Panc1 (cell line): ENCODE measurements around the gene NDUFV3. TPM values are rescaled to one million over a fixed set of nuclear protein-coding genes. Genes with fewer than 3 reads are reported as not detected.

ENCODE experiments used
- ATAC-seq: fragments of 200-7000 bp; cut with Tn5 transposase; 2 replicates; pipeline ENCODE4 v1.9.1; 2020; ENCODE audit warnings: mild to moderate bottlenecking, moderate library complexity
- BruUV-seq: library from RNA; stranded (reverse); fragments of 400-500 nt; replicated peaks from 2 replicates; lab custom pipeline; 2021; lab: Mats Ljungman, UMichigan
- CTCF ChIA-PET: fragments of 300-600 bp; sonication (Branson Sonifier 250); formaldehyde crosslinking; loops from one replicate; lab custom pipeline; 2022; ENCODE audit warnings: antibody characterized with exemption; lab: Charles Lee
- POLR2A ChIA-PET: fragments of 300-600 bp; sonication (Branson Sonifier 250); formaldehyde crosslinking; loops from one replicate; lab custom pipeline; 2022; ENCODE audit warnings: antibody characterized with exemption; lab: Charles Lee
- DNase-seq: peaks from one replicate; pipeline ENCODE4 v3.0.0-alpha.2; 2010; ENCODE audit warnings: low read depth, low spot score
- H3K27ac ChIP-seq: 2 replicates; pipeline ENCODE4 v1.5.1; 2011; ENCODE audit warnings: mild to moderate bottlenecking, low read length, inconsistent platforms
- H3K27me3 ChIP-seq: fragments of 200-500 bp; sonication (Bioruptor generic); 2 replicates; pipeline ENCODE4 v1.6.0; 2014; ENCODE audit warnings: low read length, inconsistent platforms; ENCODE audit not compliant: control insufficient read depth, insufficient read depth
- H3K36me3 ChIP-seq: fragments of 200-500 bp; sonication (Bioruptor generic); 2 replicates; pipeline ENCODE4 v1.5.1; 2014; ENCODE audit warnings: inconsistent platforms, mild to moderate bottlenecking, low read length, moderate library complexity; ENCODE audit not compliant: control insufficient read depth, insufficient read depth
- H3K4me1 ChIP-seq: 2 replicates; pipeline ENCODE4 v1.5.1; 2011; ENCODE audit warnings: inconsistent platforms, mild to moderate bottlenecking, low read length, moderate library complexity; ENCODE audit not compliant: control insufficient read depth, insufficient read depth
- H3K4me3 ChIP-seq, 2 experiments: 2 replicates each; pipeline ENCODE4 v1.5.1; 2011 to 2012; ENCODE audit warnings: low read depth in 2 of 2, low read length in 2 of 2, mild to moderate bottlenecking in 2 of 2, inconsistent platforms in 1 of 2, moderate library complexity in 1 of 2
- H3K9me3 ChIP-seq: fragments of 200-500 bp; sonication (Bioruptor generic); 2 replicates; pipeline ENCODE4 v1.5.1; 2014; ENCODE audit warnings: low read depth, mild to moderate bottlenecking, inconsistent platforms, low read length, moderate library complexity; ENCODE audit not compliant: control insufficient read depth, insufficient read depth
- CTCF ChIP-seq: fragments of 450-650 bp; IDR thresholded peaks from 2 replicates; pipeline ENCODE4 v1.5.1; 2017; ENCODE audit warnings: mild to moderate bottlenecking
- POLR2AphosphoS5 ChIP-seq: IDR thresholded peaks from 2 replicates; pipeline ENCODE4 v1.6.1; 2012; ENCODE audit warnings: mild to moderate bottlenecking, low read depth, low read length, moderate library complexity
- SIN3A ChIP-seq: IDR thresholded peaks from 2 replicates; pipeline ENCODE4 v1.6.1; 2012; ENCODE audit warnings: low read depth, mild to moderate bottlenecking, low read length, moderate library complexity, borderline replicate concordance; ENCODE audit not compliant: insufficient read depth
- TCF7L2 ChIP-seq: IDR thresholded peaks from 2 replicates; pipeline ENCODE4 v1.6.1; 2011; ENCODE audit warnings: mild to moderate bottlenecking, low read depth, low read length, inconsistent platforms
- in situ Hi-C: cut with HindIII; loops from 2 replicates; pipeline ENCODE4 v1.10.0; 2016; ENCODE audit warnings: low sequenced_read_pairs, low pct_unique_long_range_greater_than_20kb
- intact Hi-C: fragments of 100-400 bp; cut with micrococcal nuclease; formaldehyde crosslinking; loops from one replicate; pipeline ENCODE4 v1.10.0; 2022; ENCODE audit not compliant: unreplicated experiment
- total RNA-seq: library from RNA; stranded (reverse); gene quantifications from one replicate; pipeline ENCODE4 v1.2.1, GENCODE V29; 2021; ENCODE audit not compliant: unreplicated experiment
- TF ChIP-seq, protein P1 (sequence below), 2 experiments: IDR thresholded peaks; 2 replicates each; pipeline ENCODE4 v1.6.1; 2011 to 2012; ENCODE audit warnings: low read depth in 2 of 2, control low read depth in 1 of 2, low read length in 1 of 2, mild to moderate bottlenecking in 1 of 2, moderate library complexity in 1 of 2; ENCODE audit not compliant: insufficient read depth in 1 of 2

Gene NDUFV3
- total RNA-seq, 1 experiment from 2014 or later = 21.1 TPM

DNA sequence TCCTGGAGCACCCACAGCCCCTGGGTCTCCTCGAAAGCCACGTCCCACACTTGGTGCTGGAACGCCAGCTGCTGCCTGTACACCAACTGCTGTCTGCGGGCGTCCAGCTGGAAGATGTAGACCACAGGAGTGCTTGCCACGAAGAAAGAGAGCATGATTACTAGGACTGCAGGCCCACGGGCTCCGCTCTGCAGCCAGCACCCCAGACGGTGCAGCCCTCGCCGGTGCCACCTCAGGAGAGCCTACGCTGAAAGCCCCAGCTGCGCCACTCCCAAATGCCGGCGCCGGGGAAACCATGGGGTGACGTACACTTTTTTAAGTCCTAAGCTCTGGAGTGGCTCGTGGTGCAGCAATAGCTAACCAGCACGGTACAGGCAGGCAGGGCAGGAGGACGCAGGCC is 39.5 kb upstream of the NDUFV3 start:
- intact Hi-C loops (no loop called here), in situ Hi-C loops (no loop called here)
- H3K4me1 ChIP-seq = no peaks in the 10 kb centered on the region
- no peak for TF ChIP-seq TCF7L2
- no peak for TF ChIP-seq SIN3A
- TF ChIP-seq CTCF = no peak
- TF ChIP-seq, protein P1, sequence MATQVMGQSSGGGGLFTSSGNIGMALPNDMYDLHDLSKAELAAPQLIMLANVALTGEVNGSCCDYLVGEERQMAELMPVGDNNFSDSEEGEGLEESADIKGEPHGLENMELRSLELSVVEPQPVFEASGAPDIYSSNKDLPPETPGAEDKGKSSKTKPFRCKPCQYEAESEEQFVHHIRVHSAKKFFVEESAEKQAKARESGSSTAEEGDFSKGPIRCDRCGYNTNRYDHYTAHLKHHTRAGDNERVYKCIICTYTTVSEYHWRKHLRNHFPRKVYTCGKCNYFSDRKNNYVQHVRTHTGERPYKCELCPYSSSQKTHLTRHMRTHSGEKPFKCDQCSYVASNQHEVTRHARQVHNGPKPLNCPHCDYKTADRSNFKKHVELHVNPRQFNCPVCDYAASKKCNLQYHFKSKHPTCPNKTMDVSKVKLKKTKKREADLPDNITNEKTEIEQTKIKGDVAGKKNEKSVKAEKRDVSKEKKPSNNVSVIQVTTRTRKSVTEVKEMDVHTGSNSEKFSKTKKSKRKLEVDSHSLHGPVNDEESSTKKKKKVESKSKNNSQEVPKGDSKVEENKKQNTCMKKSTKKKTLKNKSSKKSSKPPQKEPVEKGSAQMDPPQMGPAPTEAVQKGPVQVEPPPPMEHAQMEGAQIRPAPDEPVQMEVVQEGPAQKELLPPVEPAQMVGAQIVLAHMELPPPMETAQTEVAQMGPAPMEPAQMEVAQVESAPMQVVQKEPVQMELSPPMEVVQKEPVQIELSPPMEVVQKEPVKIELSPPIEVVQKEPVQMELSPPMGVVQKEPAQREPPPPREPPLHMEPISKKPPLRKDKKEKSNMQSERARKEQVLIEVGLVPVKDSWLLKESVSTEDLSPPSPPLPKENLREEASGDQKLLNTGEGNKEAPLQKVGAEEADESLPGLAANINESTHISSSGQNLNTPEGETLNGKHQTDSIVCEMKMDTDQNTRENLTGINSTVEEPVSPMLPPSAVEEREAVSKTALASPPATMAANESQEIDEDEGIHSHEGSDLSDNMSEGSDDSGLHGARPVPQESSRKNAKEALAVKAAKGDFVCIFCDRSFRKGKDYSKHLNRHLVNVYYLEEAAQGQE (IDR thresholded peaks at IDR 0.05; ENCODE audit: insufficient read depth in 1 of 2, low read depth in 2 of 2, low read length in 1 of 2) = no peak
- no peak for TF ChIP-seq POLR2AphosphoS5
- POLR2A ChIA-PET = no interaction called here
- CTCF ChIA-PET = no interaction called here
- H3K36me3 ChIP-seq = no peaks in the 10 kb centered on the region
- H3K4me3 ChIP-seq = no peak overlapping the region
- no TSS peak for BruUV-seq
- H3K27me3 ChIP-seq = no peaks in the 10 kb centered on the region
- DNase-seq = no peak
- no peak overlapping the region for H3K27ac ChIP-seq
- H3K9me3 ChIP-seq = no peaks in the 10 kb centered on the region
- no peak for ATAC-seq

DNA sequence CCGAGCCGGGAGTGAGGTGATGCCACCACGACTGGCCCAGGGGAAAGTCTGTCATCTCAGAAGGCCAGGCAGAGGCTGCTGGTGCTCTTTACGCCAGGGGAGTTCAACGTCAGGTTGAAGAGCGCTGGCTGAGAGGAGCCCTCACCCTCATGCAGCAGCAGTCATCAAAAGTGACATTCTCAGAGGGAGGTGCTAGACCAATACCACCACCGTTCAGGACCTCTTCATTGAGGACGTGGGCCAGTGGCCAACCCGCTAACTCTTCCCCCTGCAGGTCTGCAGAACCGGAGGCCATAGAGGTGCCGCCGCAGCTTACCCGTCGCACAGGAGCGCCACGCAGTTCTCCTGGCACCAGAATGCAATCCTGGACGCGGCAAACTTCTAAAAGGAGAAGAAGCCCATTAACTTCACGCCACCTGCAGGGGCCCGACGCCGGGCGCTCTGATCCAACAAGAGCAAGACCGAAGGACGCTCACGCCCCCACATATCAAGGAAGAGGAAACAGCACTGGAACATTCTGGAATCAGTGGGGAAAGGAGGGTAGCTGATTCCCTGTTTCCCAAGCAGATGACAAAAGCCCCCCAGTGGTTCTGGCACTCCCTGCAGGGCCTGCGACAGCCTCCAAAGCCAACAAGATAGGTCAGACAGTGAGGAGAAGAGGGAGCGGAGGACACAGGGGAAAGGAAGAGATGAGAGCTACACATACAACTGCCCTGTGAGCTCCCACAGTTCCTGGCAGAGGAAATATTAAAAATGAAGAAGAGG is 38.7 kb upstream of the NDUFV3 start:
- intact Hi-C loops = no loop called here
- ATAC-seq (no peak), DNase-seq (no peak)
- no TSS peak for BruUV-seq
- Histone ChIP-seq H3K4me3 (no peak overlapping the region), H3K36me3 (no peaks in the 10 kb centered on the region), H3K9me3 (no peaks in the 10 kb centered on the region), H3K27me3 (no peaks in the 10 kb centered on the region), H3K27ac (no peak overlapping the region), H3K4me1 (no peaks in the 10 kb centered on the region)
- no peak for TF ChIP-seq POLR2AphosphoS5
- no peak for TF ChIP-seq SIN3A
- TF ChIP-seq, protein P1 (IDR thresholded peaks at IDR 0.05; ENCODE audit: insufficient read depth in 1 of 2, low read depth in 2 of 2, low read length in 1 of 2) = no peak
- TF ChIP-seq CTCF = no peak
- no peak for TF ChIP-seq TCF7L2
- ChIA-PET CTCF (no interaction called here), POLR2A (no interaction called here)
- in situ Hi-C loops = no loop called here
